ENCODE measurements around the gene TATDN2. TPM values are rescaled to one million over a fixed set of nuclear protein-coding genes. Genes with fewer than 3 reads are reported as not detected.

TATDN2 gene
- total and polyA plus RNA-seq, 2 experiments from 2014 or later, result 9.3 to 22.6 TPM

- H3K9me2 ChIP-seq (replicated peaks; ENCODE audit: insufficient read depth), result no peaks in the 10 kb centered on the region
- H3K27me3 ChIP-seq, result no peaks in the 10 kb centered on the region
- no peak overlapping the region for H3K4me2 ChIP-seq
Measured at GRCh38 chr3:10288575-10288960, 40.3 kb downstream of the TATDN2 start.

GRCh38 chr3:10289077-10289476 is 40.8 kb downstream of the TATDN2 start:
- no peaks in the 10 kb centered on the region for H3K9me2 ChIP-seq (replicated peaks; ENCODE audit: insufficient read depth)
- H2AFZ ChIP-seq, result no peak overlapping the region
- no peaks in the 10 kb centered on the region for H3K36me3 ChIP-seq (replicated peaks; ENCODE audit: insufficient read depth, low read depth)
- no peak for DNase-seq (ENCODE audit: low spot score)
- H3K27ac ChIP-seq, result no peak overlapping the region
- no peaks in the 10 kb centered on the region for H3K27me3 ChIP-seq
- TF ChIP-seq EZH2 (IDR thresholded peaks at IDR 0.05; ENCODE audit: borderline replicate concordance), result no peak
- no peak for TF ChIP-seq EZH2phosphoT487 (IDR thresholded peaks at IDR 0.05; ENCODE audit: low read depth, severe bottlenecking, unreplicated experiment)
- no peak for TF ChIP-seq CTCF (IDR thresholded peaks at IDR 0.05; ENCODE audit: poor library complexity)
- no peaks in the 10 kb centered on the region for H4K20me1 ChIP-seq (ENCODE audit: insufficient read depth, poor library complexity, severe bottlenecking)
- WGBS (ENCODE audit: low lambda C conversion rate, missing lambda C conversion rate), result 91% methylated on average over 9 of the region's 9 CpGs
- peaks cover 9% of the 10 kb centered on the region for H3K4me1 ChIP-seq (ENCODE audit: insufficient read depth)
- H3K4me3 ChIP-seq, result no peak overlapping the region
- no peaks in the 10 kb centered on the region for H3K9me3 ChIP-seq (ENCODE audit: low read depth)
- no peak overlapping the region for H3K4me2 ChIP-seq
- H3K79me2 ChIP-seq, result no peaks in the 10 kb centered on the region

More at GRCh38 chr3:10288575-10288960, 40.3 kb downstream of the TATDN2 start:
- H3K9me3 ChIP-seq (ENCODE audit: low read depth), result no peaks in the 10 kb centered on the region
- H3K79me2 ChIP-seq, result no peaks in the 10 kb centered on the region
- 79% methylated on average over 11 of the region's 11 CpGs for WGBS (ENCODE audit: low lambda C conversion rate, missing lambda C conversion rate)
- H3K27ac ChIP-seq, result no peak overlapping the region
- no peaks in the 10 kb centered on the region for H4K20me1 ChIP-seq (ENCODE audit: insufficient read depth, poor library complexity, severe bottlenecking)
- no peak for DNase-seq (ENCODE audit: low spot score)
- no peak overlapping the region for H2AFZ ChIP-seq
- no peak overlapping the region for H3K4me3 ChIP-seq
- no peak for TF ChIP-seq EZH2phosphoT487 (IDR thresholded peaks at IDR 0.05; ENCODE audit: low read depth, severe bottlenecking, unreplicated experiment)
- no peak for TF ChIP-seq EZH2 (IDR thresholded peaks at IDR 0.05; ENCODE audit: borderline replicate concordance)
- no peak for TF ChIP-seq CTCF (IDR thresholded peaks at IDR 0.05; ENCODE audit: poor library complexity)
- H3K36me3 ChIP-seq (replicated peaks; ENCODE audit: insufficient read depth, low read depth), result no peaks in the 10 kb centered on the region
- peaks cover 9% of the 10 kb centered on the region for H3K4me1 ChIP-seq (ENCODE audit: insufficient read depth)

- no peak overlapping the region for H2AFZ ChIP-seq
- H3K36me3 ChIP-seq (replicated peaks; ENCODE audit: insufficient read depth, low read depth), result no peaks in the 10 kb centered on the region
- 94% methylated on average over 9 of the region's 9 CpGs for WGBS (ENCODE audit: low lambda C conversion rate, missing lambda C conversion rate)
- H3K79me2 ChIP-seq, result no peaks in the 10 kb centered on the region
- H3K4me3 ChIP-seq, result no peak overlapping the region
- no peaks in the 10 kb centered on the region for H4K20me1 ChIP-seq (ENCODE audit: insufficient read depth, poor library complexity, severe bottlenecking)
- H3K27ac ChIP-seq, result no peak overlapping the region
- H3K4me2 ChIP-seq, result no peak overlapping the region
- no peak for TF ChIP-seq EZH2phosphoT487 (IDR thresholded peaks at IDR 0.05; ENCODE audit: low read depth, severe bottlenecking, unreplicated experiment)
- no peak for TF ChIP-seq EZH2 (IDR thresholded peaks at IDR 0.05; ENCODE audit: borderline replicate concordance)
- TF ChIP-seq CTCF (IDR thresholded peaks at IDR 0.05; ENCODE audit: poor library complexity), result no peak
- H3K4me1 ChIP-seq (ENCODE audit: insufficient read depth), result peaks cover 9% of the 10 kb centered on the region
- no peaks in the 10 kb centered on the region for H3K27me3 ChIP-seq
- DNase-seq (ENCODE audit: low spot score), result no peak
- H3K9me3 ChIP-seq (ENCODE audit: low read depth), result no peaks in the 10 kb centered on the region
- no peaks in the 10 kb centered on the region for H3K9me2 ChIP-seq (replicated peaks; ENCODE audit: insufficient read depth)
Measured at GRCh38 chr3:10289787-10290355, 41.6 kb downstream of the TATDN2 start.
